ENCODE measurements around the gene PPP1R3G.
"Not testable (repeated sequence)": the region's sequence is repeated elsewhere in the genome, so short reads cannot be mapped to it uniquely, and the experiment has no call there.

Gene PPP1R3G

DNA sequence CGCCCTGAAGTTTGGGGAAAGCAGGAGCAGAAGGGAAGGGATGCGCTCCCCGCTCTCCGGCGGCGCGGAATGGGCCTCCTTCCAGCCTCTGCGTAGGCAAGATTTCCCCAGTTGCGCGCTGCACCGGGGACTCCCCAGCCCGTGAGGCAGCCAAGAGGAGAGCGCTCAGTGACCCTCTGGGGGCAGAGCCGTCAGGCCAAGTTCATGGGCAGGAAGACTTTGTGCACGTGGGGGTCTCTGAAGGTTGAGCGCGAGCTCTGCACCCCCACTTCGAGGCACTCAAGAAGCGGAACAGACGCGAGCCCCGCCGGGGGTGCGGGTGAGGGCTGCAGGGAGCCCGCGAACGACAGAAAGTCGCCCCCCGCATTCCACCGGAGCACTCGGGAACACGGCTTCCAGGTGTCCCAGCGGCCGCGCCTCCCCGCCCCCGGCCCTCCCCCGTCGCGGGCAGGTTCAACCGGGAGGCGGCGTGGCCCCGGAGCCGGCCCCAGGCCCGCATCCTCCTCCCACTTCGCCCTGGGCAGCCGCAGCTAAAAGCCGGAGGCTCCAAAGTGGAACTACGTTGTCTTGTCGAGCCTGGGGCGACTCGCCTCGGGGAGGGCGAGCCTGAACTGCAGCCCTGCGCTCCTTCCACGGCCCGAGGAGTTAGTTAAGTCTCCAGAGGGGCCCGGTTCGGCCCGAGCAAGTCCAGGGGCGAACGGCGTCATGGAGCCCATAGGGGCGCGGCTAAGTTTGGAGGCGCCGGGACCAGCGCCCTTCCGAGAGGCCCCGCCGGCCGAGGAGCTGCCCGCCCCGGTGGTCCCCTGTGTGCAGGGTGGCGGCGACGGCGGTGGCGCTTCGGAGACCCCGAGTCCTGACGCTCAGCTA lies at the start of gene PPP1R3G:
PPP1R3G (plus strand) TSS at position 561 of the 867 bp plus-strand sequence; CDS start at position 706, 145 bp downstream.
- DNase-seq (ENCODE audit: low read depth), result no peak

DNA sequence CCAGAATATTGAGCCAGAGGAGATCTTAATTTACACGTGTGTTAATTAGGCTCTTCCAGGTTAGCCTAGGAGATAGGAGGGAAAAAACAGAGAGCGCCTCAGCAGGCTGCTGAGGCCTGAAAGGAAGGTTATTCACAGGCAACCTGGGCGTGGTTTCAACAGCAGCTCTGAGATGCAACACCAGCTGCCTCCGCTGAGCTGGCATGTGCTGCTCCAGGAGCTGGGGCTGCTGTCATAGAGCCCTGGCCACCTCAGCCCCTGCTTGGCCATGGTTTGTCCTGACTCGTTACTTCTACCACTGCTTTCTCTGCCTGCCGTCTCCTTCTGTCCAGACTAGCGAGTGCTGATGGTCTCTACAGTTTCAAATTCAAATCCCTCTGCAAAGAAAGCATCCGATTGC lies 48.9 kb upstream of the PPP1R3G start:
- DNase-seq (ENCODE audit: low read depth), result no peak

DNA sequence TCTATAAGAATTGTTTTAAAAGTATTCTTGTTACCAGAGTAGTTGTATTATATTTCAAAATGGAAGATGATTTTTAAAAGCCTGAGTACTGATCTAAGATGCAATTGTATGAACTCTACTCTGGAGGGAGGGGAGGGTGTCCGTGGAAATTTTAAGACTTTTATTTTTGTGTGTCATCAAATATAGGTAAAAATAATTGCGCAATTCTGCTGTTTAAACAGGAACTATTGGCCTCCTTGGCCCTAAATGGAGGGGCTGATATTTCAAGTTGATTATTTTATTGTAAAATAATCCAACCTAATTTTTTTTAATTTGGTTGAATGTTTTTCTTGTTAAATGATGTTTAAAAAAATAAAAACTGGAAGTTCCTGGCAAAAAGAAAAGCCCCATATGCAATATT lies 43.2 kb upstream of the PPP1R3G start:
- no peak for DNase-seq (ENCODE audit: low read depth)

DNA sequence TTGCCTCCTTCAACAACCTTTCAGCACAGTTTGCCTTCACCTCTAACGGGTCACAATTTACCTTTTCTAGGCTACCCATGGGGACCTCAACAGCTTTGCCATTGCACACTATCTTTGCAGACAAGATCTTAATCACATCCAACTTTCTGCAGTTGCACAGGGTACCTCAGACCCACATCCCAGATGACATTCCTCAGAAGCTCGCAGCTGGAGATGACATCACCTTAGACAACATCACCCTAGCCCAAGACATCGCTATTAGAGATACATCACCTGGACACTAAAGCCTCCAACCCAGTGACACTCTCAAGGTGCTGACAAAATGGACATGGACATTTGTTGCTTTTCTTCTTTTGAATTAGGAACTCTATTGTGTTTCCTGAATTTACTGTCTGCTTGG lies 42.7 kb upstream of the PPP1R3G start:
- DNase-seq (ENCODE audit: low read depth), result no peak

DNA sequence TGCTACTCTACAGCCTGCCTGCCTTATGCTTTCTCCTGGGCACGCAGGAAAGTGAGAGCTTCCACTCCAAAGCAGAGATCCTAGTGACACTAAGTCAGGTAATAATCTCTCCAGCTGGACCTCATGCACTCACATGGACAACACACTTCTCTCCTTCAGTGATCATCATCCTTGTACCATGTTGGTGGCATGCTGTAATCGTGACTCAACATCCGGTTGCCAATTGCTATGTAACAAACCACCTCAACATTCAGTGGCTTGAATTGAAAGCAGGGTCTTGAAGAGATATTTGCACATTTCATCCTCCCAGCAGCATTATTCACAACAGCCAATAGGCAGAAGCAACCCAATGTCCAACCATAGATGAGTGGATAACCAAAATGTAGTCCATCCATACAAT lies 40.3 kb upstream of the PPP1R3G start:
- DNase-seq (ENCODE audit: low read depth), result no peak

DNA sequence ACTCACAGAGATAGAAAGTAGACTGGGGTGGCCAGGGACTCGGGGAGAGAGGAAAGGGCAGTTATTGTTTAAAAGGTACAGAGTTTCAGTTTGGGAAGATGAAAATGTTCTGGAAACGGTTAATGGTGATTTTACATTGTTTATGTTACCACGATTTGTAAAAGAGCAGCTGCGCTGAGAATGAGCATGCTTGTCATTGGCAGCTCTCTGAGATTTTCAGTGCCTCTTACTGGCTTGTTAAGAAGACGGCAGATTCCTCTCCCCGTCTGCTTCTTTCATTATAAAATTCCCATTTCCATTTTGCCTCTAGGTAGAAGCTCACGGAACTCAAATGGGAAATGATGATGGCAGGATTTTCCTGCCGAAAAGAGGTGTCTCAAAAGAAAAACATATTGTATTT lies 39.7 kb upstream of the PPP1R3G start:
- no peak for DNase-seq (ENCODE audit: low read depth)

DNA sequence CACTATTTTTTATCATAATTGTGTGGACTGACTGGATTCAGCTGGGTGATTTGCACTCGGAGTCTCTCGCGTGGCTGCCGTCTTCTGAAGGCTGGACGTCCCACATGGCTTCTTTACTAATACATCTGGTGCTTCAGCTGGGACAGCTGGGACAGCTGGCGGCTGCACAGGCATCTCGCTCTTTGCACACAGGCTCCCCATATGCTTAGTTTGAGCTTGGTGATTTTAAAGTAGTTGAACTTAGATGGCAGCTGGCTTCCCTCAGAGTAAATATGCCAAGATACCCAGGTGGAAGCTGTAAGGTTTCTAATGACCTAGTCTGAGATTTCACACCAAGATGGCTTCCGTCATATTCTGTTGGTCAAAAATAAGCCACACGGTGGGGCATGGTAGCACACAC lies 38.7 kb upstream of the PPP1R3G start:
- no peak for DNase-seq (ENCODE audit: low read depth)

DNA sequence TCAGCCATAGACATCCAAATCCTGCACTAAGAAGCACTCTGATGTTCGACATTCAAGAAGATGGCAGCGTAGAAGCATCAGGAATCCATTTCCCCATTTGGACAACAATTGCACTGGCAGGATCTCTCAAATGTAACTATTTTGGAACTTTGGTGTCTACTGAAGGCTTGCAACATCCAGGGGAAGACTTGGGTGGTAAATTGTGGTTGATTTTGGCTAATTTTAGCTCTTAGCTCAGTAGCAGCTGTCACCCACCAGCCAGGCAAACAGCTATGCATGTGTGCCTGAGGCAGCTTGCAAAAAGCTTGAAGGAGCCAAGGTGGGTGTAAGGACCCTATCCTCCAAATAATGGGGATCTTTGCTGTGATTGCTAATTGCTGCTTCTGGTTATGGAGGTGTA lies 35.1 kb upstream of the PPP1R3G start:
- no peak for DNase-seq (ENCODE audit: low read depth)

DNA sequence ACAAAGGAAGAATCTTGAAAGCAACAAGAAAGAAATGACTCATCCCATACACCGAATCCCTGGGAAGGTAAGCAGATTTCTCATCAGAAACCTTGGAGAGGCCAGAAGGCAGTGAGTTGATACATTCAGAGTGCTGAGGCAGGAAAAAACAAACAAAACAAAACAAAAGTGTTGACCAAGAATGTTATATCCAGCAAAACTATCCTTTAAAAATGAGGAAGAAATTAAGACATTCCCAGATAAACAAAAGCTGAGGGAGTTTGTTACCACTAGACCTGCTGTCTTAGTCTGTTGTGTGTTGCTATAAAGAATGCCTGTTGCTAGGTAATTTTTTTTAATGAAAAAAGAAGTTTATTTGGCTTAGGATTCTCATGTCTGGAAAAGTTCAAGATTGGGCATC lies 33.7 kb upstream of the PPP1R3G start:
- no peak for DNase-seq (ENCODE audit: low read depth)

DNA sequence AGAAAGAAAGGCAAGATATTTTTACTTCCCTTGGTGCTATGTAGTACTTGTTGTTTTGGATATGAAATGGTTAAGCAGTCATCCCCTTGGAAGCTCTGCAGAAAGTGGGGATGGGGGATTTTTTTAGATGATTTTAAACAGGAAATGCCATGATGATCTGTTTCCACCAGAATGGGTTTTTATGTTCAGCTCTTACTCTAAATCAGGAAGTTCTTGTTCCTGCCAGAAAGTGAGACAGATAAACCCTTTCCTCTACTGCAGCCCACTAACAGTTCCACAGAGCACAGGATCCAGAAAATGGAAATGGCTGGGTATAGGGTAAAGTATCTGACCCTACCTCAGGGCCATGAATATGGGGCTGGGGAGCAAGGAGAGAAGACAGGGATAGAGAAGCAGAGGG lies 32.1 kb upstream of the PPP1R3G start:
- no peak for DNase-seq (ENCODE audit: low read depth)

DNA sequence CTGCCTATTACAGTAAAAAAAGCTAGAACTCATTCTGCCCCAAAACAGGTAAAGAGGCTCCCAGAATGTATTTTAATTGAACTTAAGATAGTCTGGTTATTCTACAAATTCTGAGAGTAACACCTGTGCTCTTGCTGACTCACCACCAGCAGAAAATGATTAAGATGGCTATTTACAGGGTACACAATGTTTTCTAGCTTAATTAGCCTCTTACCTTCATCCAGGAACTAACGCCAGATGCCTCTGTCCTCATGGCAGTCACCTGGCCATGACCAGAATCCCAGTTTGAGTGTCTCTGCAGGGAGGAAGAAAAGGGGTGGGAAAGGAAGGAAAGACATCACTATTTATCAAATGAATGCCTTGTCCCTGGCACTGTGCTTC lies 31.3 kb upstream of the PPP1R3G start:
- DNase-seq (ENCODE audit: low read depth), result no peak

DNA sequence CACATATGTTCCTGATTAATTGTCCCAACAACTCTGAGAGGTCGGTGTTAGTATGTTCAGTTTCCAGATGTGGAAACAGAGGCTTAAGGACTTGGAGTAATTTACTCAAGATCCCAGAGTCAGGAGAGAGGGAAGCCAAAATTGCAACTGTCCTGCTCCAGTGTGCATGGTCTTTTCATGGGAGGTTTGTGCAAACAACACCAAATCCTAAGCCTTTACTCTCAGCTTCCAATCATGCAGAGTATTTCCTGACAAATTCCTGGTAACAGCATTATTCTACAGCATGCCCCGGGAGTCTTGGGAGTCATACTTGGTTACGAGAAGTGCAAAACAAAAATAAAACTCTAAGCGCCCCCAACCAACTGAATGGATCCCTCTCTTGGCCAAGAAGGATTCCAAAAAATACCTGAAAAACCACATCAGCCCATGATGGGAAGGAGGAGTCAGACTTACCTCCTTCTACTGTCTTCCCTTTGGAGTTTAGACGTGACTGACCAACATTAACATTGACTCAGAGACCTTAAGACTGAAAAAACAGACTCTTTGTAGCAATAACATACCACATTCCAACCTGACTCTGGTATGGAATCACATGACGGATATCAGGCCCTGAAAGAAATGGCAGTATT lies 30.8 kb upstream of the PPP1R3G start:
- no peak for DNase-seq (ENCODE audit: low read depth)

DNA sequence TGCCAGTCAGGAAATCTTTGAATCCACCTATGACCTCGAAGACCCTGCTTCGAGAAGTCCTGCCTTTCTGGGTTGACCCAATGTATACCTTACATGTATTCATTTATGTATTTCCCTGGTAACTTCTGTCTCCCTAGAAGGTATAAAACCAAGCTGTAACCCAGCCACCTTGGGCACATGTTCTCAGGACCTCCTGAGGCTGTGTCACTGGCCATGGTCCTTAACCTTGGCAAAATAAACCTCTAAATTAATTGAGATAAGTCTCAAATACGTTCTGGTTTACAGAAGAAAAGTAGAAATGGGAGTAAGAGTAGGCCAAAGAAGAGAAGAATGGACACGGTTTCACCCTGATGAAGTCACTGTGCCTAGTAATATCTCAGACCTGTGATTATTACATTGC lies 30.0 kb upstream of the PPP1R3G start:
- DNase-seq (ENCODE audit: low read depth), result no peak

DNA sequence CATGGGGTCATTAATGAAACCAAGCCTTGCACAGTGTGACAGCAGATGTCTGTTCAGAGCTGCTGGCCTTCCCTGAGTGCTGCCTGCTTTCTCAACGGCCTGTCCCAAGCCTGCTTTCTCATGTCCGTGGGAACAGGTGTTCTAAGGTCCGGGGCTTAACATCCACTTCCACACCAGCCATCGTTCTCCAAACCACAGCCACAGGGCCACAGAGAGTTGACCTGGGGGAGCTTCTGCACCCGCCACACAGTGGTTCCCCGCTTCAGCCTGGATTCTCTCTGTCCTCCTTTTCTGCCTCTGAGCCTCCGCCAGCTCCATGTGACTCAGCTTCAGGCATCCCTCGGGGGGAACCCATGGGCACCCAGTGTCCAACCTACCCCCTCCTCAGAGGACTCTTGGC lies 26.9 kb upstream of the PPP1R3G start:
- no peak for DNase-seq (ENCODE audit: low read depth)

DNA sequence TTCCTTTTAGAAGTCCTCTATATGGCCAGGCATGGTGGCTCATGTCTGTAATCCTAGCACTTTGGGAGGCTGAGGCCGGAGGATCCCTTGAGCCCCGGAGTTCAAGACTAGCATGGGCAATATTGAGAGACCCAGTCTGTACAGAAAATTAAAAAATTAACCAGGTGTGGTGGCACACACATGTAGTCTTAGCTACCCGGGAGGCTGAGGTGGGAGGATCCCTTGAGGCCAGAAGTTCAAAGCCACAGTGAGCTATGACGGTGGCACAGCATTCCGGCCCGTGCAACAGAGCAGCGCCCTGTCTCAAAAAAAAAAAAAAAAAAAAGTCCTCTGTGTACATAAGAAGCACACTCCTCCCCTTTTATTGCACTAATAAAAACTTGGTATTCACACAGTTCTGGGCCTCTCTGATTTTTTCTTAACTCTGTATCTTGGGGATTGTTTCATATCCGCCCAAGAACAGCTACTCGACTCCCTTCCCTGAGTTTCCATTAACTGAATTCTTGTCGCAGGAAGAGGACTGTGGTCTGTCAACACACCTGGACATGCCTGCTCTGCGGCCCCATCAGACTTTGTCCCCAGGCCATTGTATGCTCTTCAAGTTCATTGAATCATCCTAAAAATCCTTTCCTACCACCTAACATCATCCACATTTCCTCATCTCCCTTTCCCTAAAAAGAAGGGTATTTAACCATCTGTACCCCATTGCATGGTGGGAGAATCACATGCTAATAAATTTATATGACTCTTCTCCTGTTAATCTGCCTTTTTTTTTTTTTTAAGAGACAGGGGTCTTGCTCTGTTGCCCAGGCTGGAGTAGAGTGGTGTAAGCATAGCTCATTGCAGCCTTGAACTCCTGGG lies 25.9 kb upstream of the PPP1R3G start:
- no peak for DNase-seq (ENCODE audit: low read depth)

DNA sequence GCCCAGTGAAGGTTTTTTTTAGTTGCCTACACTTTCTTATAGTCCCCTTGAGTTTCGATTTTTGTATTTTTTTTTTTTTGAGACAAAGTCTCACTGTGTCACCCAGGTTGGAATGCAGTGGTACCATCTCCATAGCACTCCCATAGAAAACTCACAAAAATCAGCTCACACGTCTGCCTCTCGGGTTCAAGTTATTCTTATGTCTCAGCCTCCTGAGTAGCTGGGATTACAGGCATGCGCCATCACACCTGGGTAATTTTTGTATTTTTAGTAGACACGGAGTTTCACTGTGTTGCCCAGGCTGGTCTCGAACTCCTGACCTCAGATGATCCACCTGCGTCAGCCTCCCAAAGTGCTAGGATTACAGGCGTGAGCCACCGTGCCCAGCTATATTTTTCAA lies 24.7 kb upstream of the PPP1R3G start:
- not testable (repeated sequence) for DNase-seq (ENCODE audit: low read depth)

DNA sequence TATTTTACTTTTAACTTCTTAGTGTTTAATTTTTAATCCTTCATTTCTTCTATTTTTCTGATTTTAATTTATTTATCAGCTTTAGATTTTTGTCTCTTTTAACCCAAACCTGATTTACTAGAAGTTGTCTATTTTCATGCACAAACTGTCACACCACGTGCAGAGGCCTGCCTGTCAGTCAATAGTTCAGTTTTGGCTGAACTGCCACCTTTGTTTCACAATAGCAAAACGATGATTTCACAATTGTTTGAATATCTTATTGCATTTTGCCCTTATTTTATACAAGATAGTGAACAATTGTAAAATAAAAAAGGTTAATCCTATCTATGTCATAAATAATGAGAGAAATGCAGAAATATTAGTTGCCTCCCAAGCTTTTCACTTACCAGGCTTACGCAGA lies 24.0 kb upstream of the PPP1R3G start:
- no peak for DNase-seq (ENCODE audit: low read depth)

DNA sequence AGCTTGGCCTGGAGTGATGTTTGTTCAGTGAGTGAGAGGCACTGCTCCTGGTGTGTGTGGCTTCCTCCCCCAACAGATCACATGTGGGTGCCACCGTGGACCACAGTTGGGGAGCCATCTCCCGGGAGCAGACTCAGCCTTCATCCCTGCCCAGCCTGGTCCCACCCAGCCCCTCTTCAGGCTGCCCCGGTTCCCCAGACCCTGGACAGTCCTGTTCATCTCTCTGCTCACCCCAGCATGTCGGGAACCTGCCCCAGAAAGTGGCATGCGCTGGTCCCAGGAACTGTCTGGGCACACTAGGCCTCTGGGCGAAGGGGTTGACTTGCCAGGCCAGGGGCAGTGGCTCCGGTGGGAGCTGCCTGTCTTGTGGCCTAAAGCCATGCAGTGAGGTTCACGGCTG lies 21.5 kb upstream of the PPP1R3G start:
- DNase-seq (ENCODE audit: low read depth), result no peak

DNA sequence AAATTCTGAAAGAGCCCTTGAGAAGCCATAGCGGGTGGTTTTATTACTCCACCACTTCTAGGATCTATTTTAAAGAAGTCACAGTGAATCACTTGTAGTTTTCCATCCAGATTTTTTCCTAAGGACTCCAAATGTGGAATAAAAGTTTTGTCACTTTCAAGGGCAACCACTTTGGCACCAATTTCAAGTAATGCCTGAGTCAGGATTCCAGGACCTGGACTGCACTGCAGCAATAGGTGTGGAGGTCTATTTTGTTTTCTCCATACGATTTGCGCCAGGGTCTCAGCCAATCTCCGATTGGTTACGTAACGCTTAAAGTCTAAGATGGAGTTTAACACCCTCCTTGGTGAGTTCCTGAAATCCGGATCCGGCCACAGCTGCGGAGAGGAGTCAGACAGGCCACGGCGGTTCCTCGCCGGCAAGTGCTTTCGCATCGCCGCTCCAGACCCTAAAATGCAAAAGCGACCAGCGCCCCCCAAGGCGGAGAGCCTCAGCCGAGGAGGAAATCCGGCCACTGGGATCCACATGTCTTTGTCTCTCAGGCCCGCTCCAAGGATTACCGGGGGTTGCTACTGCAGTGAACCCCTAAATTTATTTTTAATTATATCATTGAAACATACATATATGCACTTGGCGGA lies 18.6 kb upstream of the PPP1R3G start:
- no peak for DNase-seq (ENCODE audit: low read depth)

DNA sequence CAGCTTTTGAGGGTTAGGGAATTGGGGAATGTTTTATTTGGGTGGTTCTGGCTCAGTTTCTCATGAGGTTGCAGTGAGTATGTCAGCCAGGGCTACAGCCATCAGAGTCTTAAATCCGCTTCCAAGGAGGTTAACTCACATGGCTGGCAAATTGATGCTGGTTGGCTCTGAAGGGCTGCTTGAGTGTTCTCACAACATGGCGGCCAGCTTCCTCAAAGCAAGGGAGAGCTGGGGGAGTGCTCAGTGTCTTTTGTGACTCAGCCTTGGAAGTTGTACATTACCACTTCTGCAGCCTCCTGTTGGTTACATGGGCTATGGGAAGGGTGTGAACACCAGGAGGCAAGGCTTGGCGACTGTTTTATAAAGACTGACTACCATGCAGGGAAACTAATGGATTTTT lies 17.8 kb upstream of the PPP1R3G start:
- DNase-seq (ENCODE audit: low read depth), result no peak

DNA sequence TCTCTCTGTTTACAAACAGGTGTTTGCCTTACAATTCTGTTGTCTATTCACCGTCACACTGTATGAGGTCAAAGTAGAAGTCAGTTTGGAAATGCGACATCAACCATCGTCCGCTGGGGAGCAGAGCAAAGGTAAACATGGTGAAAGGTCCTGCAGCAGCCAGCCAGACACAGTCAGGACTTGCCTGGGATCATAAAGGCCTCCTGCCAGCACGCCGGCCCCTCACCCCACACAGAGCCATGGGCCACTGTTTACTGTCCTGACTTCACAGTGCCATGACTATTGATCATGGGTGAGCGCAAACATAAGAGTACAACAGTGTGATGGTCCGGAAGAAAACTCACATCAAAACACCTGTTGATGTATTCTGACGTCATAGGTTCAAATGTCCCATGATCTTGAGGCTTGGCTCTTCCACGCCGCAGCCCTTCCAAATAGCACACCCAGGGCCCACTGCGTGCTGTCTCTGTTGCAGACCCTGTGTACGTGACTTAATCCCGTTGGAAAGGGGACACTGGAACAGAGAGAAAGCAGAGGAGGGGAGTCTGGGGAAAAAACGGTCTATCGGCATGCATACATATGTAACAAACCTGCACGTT lies 16.9 kb upstream of the PPP1R3G start:
- DNase-seq (ENCODE audit: low read depth), result no peak

DNA sequence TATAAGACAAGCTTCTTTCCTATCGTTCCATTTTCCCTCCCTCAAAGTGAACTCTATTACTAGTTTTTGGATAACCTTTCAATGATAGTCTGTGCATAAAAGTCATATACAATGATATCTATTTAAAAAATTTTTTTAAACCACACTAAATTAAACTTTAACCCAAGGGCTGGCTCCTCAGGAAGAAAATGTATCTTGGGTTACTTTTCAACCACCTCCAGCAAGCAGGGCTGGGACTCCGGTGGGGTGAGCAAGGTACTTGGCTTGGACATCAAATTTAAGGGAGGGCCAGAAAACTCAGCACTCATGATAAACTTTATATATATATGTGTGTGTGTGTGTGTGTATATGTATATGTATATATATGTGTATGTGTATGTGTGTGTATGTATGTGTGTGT lies 13.9 kb upstream of the PPP1R3G start:
- no peak for DNase-seq (ENCODE audit: low read depth)

Measured in HS-5 (cell line).